Osteocyte (in vitro differentiated cells): ENCODE results near the gene LSM12. TPM values are rescaled to one million over a fixed set of nuclear protein-coding genes. Genes with fewer than 3 reads are reported as not detected.

Experiments
- DNase-seq: peaks from one replicate; pipeline ENCODE4 v3.0.0; 2021; ENCODE audit warnings: mixed read lengths; ENCODE audit not compliant: unreplicated experiment; ENCODE audit errors: extremely low spot score
- H3K27ac Mint-ChIP-seq: one replicate; pipeline ENCODE4 v1.8.0; 2021; ENCODE audit warnings: mild to moderate bottlenecking, mixed read lengths; ENCODE audit not compliant: unreplicated experiment
- H3K27me3 Mint-ChIP-seq: one replicate; pipeline ENCODE4 v1.8.0; 2021; ENCODE audit warnings: mixed read lengths; ENCODE audit not compliant: unreplicated experiment
- H3K36me3 Mint-ChIP-seq: one replicate; pipeline ENCODE4 v1.8.0; 2021; ENCODE audit warnings: mixed read lengths; ENCODE audit not compliant: unreplicated experiment
- H3K4me1 Mint-ChIP-seq: one replicate; pipeline ENCODE4 v1.8.0; 2021; ENCODE audit warnings: mixed read lengths; ENCODE audit not compliant: unreplicated experiment
- H3K4me3 Mint-ChIP-seq: one replicate; pipeline ENCODE4 v1.8.0; 2021; ENCODE audit warnings: mild to moderate bottlenecking, moderate library complexity, mixed read lengths; ENCODE audit not compliant: unreplicated experiment
- H3K9me3 Mint-ChIP-seq: one replicate; pipeline ENCODE4 v1.8.0; 2021; ENCODE audit warnings: mixed read lengths; ENCODE audit not compliant: unreplicated experiment
- CTCF ChIP-seq: fragments of 200-600 bp; sonication (generic); IDR thresholded peaks from 2 replicates; pipeline ENCODE4 v1.5.0; 2021; ENCODE audit warnings: antibody characterized with exemption, mild to moderate bottlenecking, moderate library complexity
- total RNA-seq: library from RNA; stranded (reverse); gene quantifications from 2 replicates; pipeline ENCODE4 v1.2.1, GENCODE V29; 2021

LSM12 gene
- total RNA-seq, 1 donor from 2014 or later, result 49.5 TPM

GRCh38 chr17:44109312-44109630 is 42.8 kb upstream of the LSM12 start:
- Mint-ChIP-seq H3K4me1 (peaks cover 44% of the 10 kb centered on the region), H3K4me3 (no peak overlapping the region), H3K27me3 (no peaks in the 10 kb centered on the region), H3K27ac (peak overlapping the region; percentile 95), H3K9me3 (no peaks in the 10 kb centered on the region), H3K36me3 (peaks cover 11% of the 10 kb centered on the region)
- no peak for TF ChIP-seq CTCF
- no peak for DNase-seq

GRCh38 chr17:44108440-44109311 is 42.2 kb upstream of the LSM12 start:
- DNase-seq, result peak; percentile 94
- H3K27me3 Mint-ChIP-seq, result no peaks in the 10 kb centered on the region
- H3K4me1 Mint-ChIP-seq, result peaks cover 44% of the 10 kb centered on the region
- H3K9me3 Mint-ChIP-seq, result no peaks in the 10 kb centered on the region
- peak overlapping the region; percentile 95 for H3K27ac Mint-ChIP-seq
- TF ChIP-seq CTCF, result no peak
- peaks cover 11% of the 10 kb centered on the region for H3K36me3 Mint-ChIP-seq
- peak overlapping the region; percentile 59 for H3K4me3 Mint-ChIP-seq

GRCh38 chr17:44106801-44107200 is 40.3 kb upstream of the LSM12 start:
- no peak overlapping the region for H3K4me3 Mint-ChIP-seq
- H3K9me3 Mint-ChIP-seq, result no peaks in the 10 kb centered on the region
- H3K4me1 Mint-ChIP-seq, result peaks cover 46% of the 10 kb centered on the region
- DNase-seq, result no peak
- no peak for TF ChIP-seq CTCF
- H3K27me3 Mint-ChIP-seq, result no peaks in the 10 kb centered on the region
- peaks cover 10% of the 10 kb centered on the region for H3K36me3 Mint-ChIP-seq
- no peak overlapping the region for H3K27ac Mint-ChIP-seq

- no peaks in the 10 kb centered on the region for H3K9me3 Mint-ChIP-seq
- no peak overlapping the region for H3K4me3 Mint-ChIP-seq
- DNase-seq, result no peak
- no peaks in the 10 kb centered on the region for H3K27me3 Mint-ChIP-seq
- TF ChIP-seq CTCF, result no peak
- H3K36me3 Mint-ChIP-seq, result peaks cover 10% of the 10 kb centered on the region
- peaks cover 44% of the 10 kb centered on the region for H3K4me1 Mint-ChIP-seq
- no peak overlapping the region for H3K27ac Mint-ChIP-seq
Observed at GRCh38 chr17:44105941-44106340, 39.5 kb upstream of the LSM12 start.

- TF ChIP-seq CTCF, result no peak
- no peaks in the 10 kb centered on the region for H3K9me3 Mint-ChIP-seq
- no peak overlapping the region for H3K4me3 Mint-ChIP-seq
- no peak overlapping the region for H3K27ac Mint-ChIP-seq
- H3K27me3 Mint-ChIP-seq, result no peaks in the 10 kb centered on the region
- peaks cover 39% of the 10 kb centered on the region for H3K4me1 Mint-ChIP-seq
- no peak for DNase-seq
- peaks cover 10% of the 10 kb centered on the region for H3K36me3 Mint-ChIP-seq
Observed at GRCh38 chr17:44105483-44105882, 39.0 kb upstream of the LSM12 start.
